Neural cell (in vitro differentiated cells): Measurements from ENCODE around the gene TCTN3. TPM values are rescaled to one million over a fixed set of nuclear protein-coding genes. Genes with fewer than 3 reads are reported as not detected.
"Not testable (repeated sequence)": the region's sequence is repeated elsewhere in the genome, so short reads cannot be mapped to it uniquely, and the experiment has no call there.

Experiments
- H2AFZ ChIP-seq: fragments of 200-600, 300-800 bp; sonication (generic), shearing (Covaris generic); 2 replicates; pipeline ENCODE4 v1.6.0; 2014; ENCODE audit warnings: low read depth, mild to moderate bottlenecking, antibody characterized with exemption, low read length, moderate library complexity
- H3F3A ChIP-seq: fragments of 200-600 bp; shearing (Covaris generic); 2 replicates; pipeline ENCODE4 v1.6.1; 2016; ENCODE audit warnings: mild to moderate bottlenecking, moderate library complexity, mixed read lengths, antibody characterized with exemption, low read length; ENCODE audit not compliant: insufficient read depth, poor library complexity, severe bottlenecking
- H3K27ac ChIP-seq: fragments of 200-600, 300-800 bp; sonication (generic), shearing (Covaris generic); 2 replicates; pipeline ENCODE4 v1.5.1; 2014; ENCODE audit warnings: mild to moderate bottlenecking, low read length, moderate library complexity
- H3K27me3 ChIP-seq: fragments of 300-800, 200-600 bp; sonication (generic), shearing (Covaris generic); 2 replicates; pipeline ENCODE4 v1.6.0; 2014; ENCODE audit warnings: mild to moderate bottlenecking, low read depth, low read length, moderate library complexity; ENCODE audit not compliant: insufficient read depth
- H3K36me3 ChIP-seq: fragments of 300-800, 200-600 bp; sonication (generic), shearing (Covaris generic); 2 replicates; pipeline ENCODE4 v1.5.1; 2014; ENCODE audit warnings: mild to moderate bottlenecking, antibody characterized with exemption, low read length, moderate library complexity; ENCODE audit not compliant: insufficient read depth
- H3K4me2 ChIP-seq: fragments of 300-800, 200-600 bp; sonication (generic), shearing (Covaris generic); 2 replicates; pipeline ENCODE4 v1.6.0; 2014; ENCODE audit warnings: mild to moderate bottlenecking, low read length
- H3K4me3 ChIP-seq: fragments of 300-800, 200-600 bp; sonication (generic), shearing (Covaris generic); 2 replicates; pipeline ENCODE4 v1.5.1; 2014; ENCODE audit warnings: mild to moderate bottlenecking, low read length, moderate library complexity
- H3K79me2 ChIP-seq: fragments of 200-600 bp; shearing (Covaris generic); replicated peaks from 2 replicates; pipeline ENCODE4 v1.6.0; 2014; ENCODE audit warnings: mild to moderate bottlenecking, low read length, moderate library complexity; ENCODE audit not compliant: insufficient read depth
- H3K9ac ChIP-seq: fragments of 300-800, 200-600 bp; sonication (generic), shearing (Covaris generic); 2 replicates; pipeline ENCODE4 v1.6.1; 2016; ENCODE audit warnings: mild to moderate bottlenecking, low read length, mixed read lengths
- H3K9me2 ChIP-seq: fragments of 200-600 bp; shearing (Covaris generic); 2 replicates; pipeline ENCODE4 v1.6.1; 2016; ENCODE audit warnings: mild to moderate bottlenecking, low read length, mixed read lengths; ENCODE audit not compliant: insufficient read depth
- H3K9me3 ChIP-seq: fragments of 200-600, 300-800 bp; sonication (generic), shearing (Covaris generic); 2 replicates; pipeline ENCODE4 v1.6.1; 2016; ENCODE audit warnings: mild to moderate bottlenecking, mixed run types, low read length, moderate library complexity, mixed read lengths
- H4K20me1 ChIP-seq: fragments of 200-600 bp; shearing (Covaris generic); 2 replicates; pipeline ENCODE4 v1.6.1; 2016; ENCODE audit warnings: mild to moderate bottlenecking, mixed run types; ENCODE audit not compliant: insufficient read depth
- EP300 ChIP-seq: fragments of 450-650 bp; conservative IDR thresholded peaks from 2 replicates; pipeline ENCODE4 v1.6.1; 2014; ENCODE audit warnings: antibody characterized with exemption, mild to moderate bottlenecking, moderate library complexity; ENCODE audit not compliant: poor library complexity, severe bottlenecking
- EZH2 ChIP-seq: fragments of 200-600, 300-800 bp; shearing (Covaris generic), sonication (generic); IDR thresholded peaks from 2 replicates; pipeline ENCODE4 v1.6.1; 2014; ENCODE audit warnings: antibody characterized with exemption, low read length, borderline replicate concordance, mild to moderate bottlenecking; ENCODE audit not compliant: insufficient read depth, poor library complexity, severe bottlenecking
- MXI1 ChIP-seq: fragments of 450-650 bp; conservative IDR thresholded peaks from 2 replicates; pipeline ENCODE4 v1.6.1; 2014; ENCODE audit warnings: antibody characterized with exemption, mild to moderate bottlenecking; ENCODE audit not compliant: poor library complexity, severe bottlenecking
- POLR2AphosphoS5 ChIP-seq: IDR thresholded peaks from 2 replicates; pipeline ENCODE4 v1.6.1; 2012
- RAD21 ChIP-seq: fragments of 450-650 bp; conservative IDR thresholded peaks from 2 replicates; pipeline ENCODE4 v1.6.1; 2014; ENCODE audit warnings: antibody characterized with exemption, mild to moderate bottlenecking, moderate library complexity
- SMC3 ChIP-seq: fragments of 450-650 bp; conservative IDR thresholded peaks from 2 replicates; pipeline ENCODE4 v1.6.1; 2014; ENCODE audit warnings: antibody characterized with exemption, mild to moderate bottlenecking, moderate library complexity; ENCODE audit not compliant: poor library complexity
- TAF1 ChIP-seq: IDR thresholded peaks from 2 replicates; pipeline ENCODE4 v1.6.1; 2012; ENCODE audit warnings: low read depth
- polyA plus RNA-seq: library from polyadenylated mRNA; depleted of rRNA; stranded (reverse); fragments of >200 nt; gene quantifications from 2 replicates; pipeline ENCODE4 v1.2.3, GENCODE V29; 2014
- TF ChIP-seq, protein P1 (sequence below): IDR thresholded peaks from 2 replicates; pipeline ENCODE4 v1.6.1; 2012; ENCODE audit warnings: borderline replicate concordance
- TF ChIP-seq, protein P2 (sequence below): fragments of 450-650 bp; IDR thresholded peaks from 2 replicates; pipeline ENCODE4 v1.5.1; 2014; ENCODE audit warnings: antibody characterized with exemption, mild to moderate bottlenecking, moderate library complexity; ENCODE audit not compliant: poor library complexity, severe bottlenecking

TCTN3 gene
- polyA plus RNA-seq, 1 donor from 2014 or later, result 22.2 TPM

DNA sequence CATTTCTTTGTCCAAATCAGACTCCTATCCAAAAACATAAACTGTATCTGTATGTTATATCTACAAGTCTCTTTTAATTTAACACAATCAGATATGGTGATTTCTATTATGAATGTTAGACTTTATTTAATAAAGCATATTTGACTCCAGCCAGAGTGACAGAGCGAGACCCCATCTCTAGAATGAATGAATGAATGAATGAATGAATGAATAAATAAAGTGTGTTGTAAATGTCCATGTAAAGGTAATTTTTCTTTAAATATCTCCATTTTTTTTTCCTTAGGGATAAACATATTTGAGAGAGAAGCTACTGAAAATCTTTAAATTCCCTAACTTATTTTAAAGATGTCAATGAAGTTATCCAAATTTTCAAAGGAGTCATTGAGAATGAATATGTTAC is 19.1 kb downstream of the TCTN3 start:
- peaks cover 8% of the 10 kb centered on the region for H3K36me3 ChIP-seq
- H3K27ac ChIP-seq, result no peak overlapping the region
- no peaks in the 10 kb centered on the region for H3F3A ChIP-seq
- H3K4me3 ChIP-seq, result no peak overlapping the region
- H3K9me3 ChIP-seq, result no peaks in the 10 kb centered on the region
- H3K27me3 ChIP-seq, result no peaks in the 10 kb centered on the region
- no peak for TF ChIP-seq MXI1
- TF ChIP-seq POLR2AphosphoS5, result no peak
- TF ChIP-seq, protein P1, sequence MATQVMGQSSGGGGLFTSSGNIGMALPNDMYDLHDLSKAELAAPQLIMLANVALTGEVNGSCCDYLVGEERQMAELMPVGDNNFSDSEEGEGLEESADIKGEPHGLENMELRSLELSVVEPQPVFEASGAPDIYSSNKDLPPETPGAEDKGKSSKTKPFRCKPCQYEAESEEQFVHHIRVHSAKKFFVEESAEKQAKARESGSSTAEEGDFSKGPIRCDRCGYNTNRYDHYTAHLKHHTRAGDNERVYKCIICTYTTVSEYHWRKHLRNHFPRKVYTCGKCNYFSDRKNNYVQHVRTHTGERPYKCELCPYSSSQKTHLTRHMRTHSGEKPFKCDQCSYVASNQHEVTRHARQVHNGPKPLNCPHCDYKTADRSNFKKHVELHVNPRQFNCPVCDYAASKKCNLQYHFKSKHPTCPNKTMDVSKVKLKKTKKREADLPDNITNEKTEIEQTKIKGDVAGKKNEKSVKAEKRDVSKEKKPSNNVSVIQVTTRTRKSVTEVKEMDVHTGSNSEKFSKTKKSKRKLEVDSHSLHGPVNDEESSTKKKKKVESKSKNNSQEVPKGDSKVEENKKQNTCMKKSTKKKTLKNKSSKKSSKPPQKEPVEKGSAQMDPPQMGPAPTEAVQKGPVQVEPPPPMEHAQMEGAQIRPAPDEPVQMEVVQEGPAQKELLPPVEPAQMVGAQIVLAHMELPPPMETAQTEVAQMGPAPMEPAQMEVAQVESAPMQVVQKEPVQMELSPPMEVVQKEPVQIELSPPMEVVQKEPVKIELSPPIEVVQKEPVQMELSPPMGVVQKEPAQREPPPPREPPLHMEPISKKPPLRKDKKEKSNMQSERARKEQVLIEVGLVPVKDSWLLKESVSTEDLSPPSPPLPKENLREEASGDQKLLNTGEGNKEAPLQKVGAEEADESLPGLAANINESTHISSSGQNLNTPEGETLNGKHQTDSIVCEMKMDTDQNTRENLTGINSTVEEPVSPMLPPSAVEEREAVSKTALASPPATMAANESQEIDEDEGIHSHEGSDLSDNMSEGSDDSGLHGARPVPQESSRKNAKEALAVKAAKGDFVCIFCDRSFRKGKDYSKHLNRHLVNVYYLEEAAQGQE, result no peak
- TF ChIP-seq EZH2, result no peak
- no peak for TF ChIP-seq SMC3
- no peak for TF ChIP-seq RAD21
- TF ChIP-seq, protein P2, sequence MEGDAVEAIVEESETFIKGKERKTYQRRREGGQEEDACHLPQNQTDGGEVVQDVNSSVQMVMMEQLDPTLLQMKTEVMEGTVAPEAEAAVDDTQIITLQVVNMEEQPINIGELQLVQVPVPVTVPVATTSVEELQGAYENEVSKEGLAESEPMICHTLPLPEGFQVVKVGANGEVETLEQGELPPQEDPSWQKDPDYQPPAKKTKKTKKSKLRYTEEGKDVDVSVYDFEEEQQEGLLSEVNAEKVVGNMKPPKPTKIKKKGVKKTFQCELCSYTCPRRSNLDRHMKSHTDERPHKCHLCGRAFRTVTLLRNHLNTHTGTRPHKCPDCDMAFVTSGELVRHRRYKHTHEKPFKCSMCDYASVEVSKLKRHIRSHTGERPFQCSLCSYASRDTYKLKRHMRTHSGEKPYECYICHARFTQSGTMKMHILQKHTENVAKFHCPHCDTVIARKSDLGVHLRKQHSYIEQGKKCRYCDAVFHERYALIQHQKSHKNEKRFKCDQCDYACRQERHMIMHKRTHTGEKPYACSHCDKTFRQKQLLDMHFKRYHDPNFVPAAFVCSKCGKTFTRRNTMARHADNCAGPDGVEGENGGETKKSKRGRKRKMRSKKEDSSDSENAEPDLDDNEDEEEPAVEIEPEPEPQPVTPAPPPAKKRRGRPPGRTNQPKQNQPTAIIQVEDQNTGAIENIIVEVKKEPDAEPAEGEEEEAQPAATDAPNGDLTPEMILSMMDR, result no peak
- TF ChIP-seq TAF1, result no peak
- no peak for TF ChIP-seq EP300
- H4K20me1 ChIP-seq, result no peaks in the 10 kb centered on the region
- H3K4me2 ChIP-seq, result no peak overlapping the region
- H3K9me2 ChIP-seq, result no peaks in the 10 kb centered on the region
- H2AFZ ChIP-seq, result no peak overlapping the region
- no peak overlapping the region for H3K9ac ChIP-seq
- no peaks in the 10 kb centered on the region for H3K79me2 ChIP-seq

DNA sequence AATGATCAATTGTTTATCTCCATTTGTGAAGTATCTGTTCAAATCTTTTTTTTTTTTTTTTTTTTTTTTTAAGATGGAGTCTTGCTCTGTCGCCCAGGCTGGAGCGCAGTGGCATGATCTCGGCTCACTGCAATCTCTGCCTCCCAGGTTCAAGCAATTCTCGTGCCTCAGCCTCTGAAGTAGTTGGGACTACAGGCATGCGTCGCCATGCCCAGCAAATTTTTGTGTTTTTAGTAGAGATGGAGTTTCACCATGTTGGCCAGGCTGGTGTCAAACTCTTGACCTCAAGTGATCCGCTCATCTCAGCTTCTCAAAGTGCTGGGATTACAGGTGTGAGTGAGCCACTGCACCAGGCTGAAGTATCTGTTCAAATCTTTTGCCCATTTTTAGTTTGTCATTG is 21.1 kb downstream of the TCTN3 start:
- not testable (repeated sequence) for H3K4me2 ChIP-seq, H3K27ac ChIP-seq, H3K9ac ChIP-seq, H3K79me2 ChIP-seq, H3K9me2 ChIP-seq, H3K9me3 ChIP-seq, H4K20me1 ChIP-seq, H2AFZ ChIP-seq, H3K27me3 ChIP-seq, H3K36me3 ChIP-seq, H3F3A ChIP-seq, H3K4me3 ChIP-seq

DNA sequence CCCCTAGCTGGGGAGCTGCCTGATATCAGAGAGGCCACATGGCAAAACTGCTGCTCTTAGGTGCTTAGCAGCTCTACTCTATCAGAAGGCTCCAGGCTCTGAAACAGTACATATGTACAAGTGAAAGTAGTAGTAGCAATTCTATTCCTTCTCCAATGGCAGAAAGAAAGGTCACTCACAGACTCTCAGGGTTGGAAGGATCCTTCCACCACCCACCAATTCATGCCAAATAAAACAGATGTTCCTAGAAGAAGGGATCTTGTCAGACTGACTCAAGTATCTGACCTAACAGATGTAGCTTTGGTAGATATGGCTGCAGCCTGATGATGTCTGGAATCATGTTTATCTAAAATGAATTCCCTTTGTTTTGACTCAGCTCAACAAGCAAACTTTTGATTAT is 29.2 kb downstream of the TCTN3 start:
- TF ChIP-seq, protein P1, result no peak
- TF ChIP-seq MXI1 (no peak), RAD21 (no peak), EP300 (no peak), POLR2AphosphoS5 (no peak), SMC3 (no peak), TAF1 (no peak), EZH2 (no peak)
- TF ChIP-seq, protein P2, result no peak
- H3F3A ChIP-seq, result no peaks in the 10 kb centered on the region
- H3K4me2 ChIP-seq, result no peak overlapping the region
- H3K9me2 ChIP-seq, result no peaks in the 10 kb centered on the region
- H3K79me2 ChIP-seq, result no peaks in the 10 kb centered on the region
- H4K20me1 ChIP-seq, result no peaks in the 10 kb centered on the region
- H3K27ac ChIP-seq, result no peak overlapping the region
- H3K9ac ChIP-seq, result no peak overlapping the region
- no peaks in the 10 kb centered on the region for H3K9me3 ChIP-seq
- H3K36me3 ChIP-seq, result peaks cover 7% of the 10 kb centered on the region
- no peaks in the 10 kb centered on the region for H3K27me3 ChIP-seq
- no peak overlapping the region for H3K4me3 ChIP-seq
- H2AFZ ChIP-seq, result no peak overlapping the region
